ENCODE data around the gene USP7.

USP7 gene

GRCh38 chr16:8899709-8900317 is 63.9 kb downstream of the USP7 start:
- TF ChIP-seq, protein P1, sequence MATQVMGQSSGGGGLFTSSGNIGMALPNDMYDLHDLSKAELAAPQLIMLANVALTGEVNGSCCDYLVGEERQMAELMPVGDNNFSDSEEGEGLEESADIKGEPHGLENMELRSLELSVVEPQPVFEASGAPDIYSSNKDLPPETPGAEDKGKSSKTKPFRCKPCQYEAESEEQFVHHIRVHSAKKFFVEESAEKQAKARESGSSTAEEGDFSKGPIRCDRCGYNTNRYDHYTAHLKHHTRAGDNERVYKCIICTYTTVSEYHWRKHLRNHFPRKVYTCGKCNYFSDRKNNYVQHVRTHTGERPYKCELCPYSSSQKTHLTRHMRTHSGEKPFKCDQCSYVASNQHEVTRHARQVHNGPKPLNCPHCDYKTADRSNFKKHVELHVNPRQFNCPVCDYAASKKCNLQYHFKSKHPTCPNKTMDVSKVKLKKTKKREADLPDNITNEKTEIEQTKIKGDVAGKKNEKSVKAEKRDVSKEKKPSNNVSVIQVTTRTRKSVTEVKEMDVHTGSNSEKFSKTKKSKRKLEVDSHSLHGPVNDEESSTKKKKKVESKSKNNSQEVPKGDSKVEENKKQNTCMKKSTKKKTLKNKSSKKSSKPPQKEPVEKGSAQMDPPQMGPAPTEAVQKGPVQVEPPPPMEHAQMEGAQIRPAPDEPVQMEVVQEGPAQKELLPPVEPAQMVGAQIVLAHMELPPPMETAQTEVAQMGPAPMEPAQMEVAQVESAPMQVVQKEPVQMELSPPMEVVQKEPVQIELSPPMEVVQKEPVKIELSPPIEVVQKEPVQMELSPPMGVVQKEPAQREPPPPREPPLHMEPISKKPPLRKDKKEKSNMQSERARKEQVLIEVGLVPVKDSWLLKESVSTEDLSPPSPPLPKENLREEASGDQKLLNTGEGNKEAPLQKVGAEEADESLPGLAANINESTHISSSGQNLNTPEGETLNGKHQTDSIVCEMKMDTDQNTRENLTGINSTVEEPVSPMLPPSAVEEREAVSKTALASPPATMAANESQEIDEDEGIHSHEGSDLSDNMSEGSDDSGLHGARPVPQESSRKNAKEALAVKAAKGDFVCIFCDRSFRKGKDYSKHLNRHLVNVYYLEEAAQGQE (IDR thresholded peaks at IDR 0.05; ENCODE audit: insufficient replicate concordance, low read depth): no peak
- TF ChIP-seq GABPA (IDR thresholded peaks at IDR 0.05; ENCODE audit: low read depth) (no peak), CTCF (IDR thresholded peaks at IDR 0.05; ENCODE audit: insufficient read depth, low read length) (no peak), SPI1 (IDR thresholded peaks at IDR 0.05; ENCODE audit: borderline replicate concordance, low read depth) (no peak), POLR2AphosphoS5 (IDR thresholded peaks at IDR 0.05; ENCODE audit: low read depth) (no peak)
- H3K4me3 ChIP-seq (replicated peaks; ENCODE audit: insufficient read depth, low read length): no peak overlapping the region
- H3K27ac ChIP-seq (replicated peaks): no peak overlapping the region
- H3K27me3 ChIP-seq (ENCODE audit: insufficient read depth, poor library complexity, severe bottlenecking): no peaks in the 10 kb centered on the region
- DNase-seq (ENCODE audit: low read depth in 1 of 2, low spot score in 1 of 2): no peak

DNA sequence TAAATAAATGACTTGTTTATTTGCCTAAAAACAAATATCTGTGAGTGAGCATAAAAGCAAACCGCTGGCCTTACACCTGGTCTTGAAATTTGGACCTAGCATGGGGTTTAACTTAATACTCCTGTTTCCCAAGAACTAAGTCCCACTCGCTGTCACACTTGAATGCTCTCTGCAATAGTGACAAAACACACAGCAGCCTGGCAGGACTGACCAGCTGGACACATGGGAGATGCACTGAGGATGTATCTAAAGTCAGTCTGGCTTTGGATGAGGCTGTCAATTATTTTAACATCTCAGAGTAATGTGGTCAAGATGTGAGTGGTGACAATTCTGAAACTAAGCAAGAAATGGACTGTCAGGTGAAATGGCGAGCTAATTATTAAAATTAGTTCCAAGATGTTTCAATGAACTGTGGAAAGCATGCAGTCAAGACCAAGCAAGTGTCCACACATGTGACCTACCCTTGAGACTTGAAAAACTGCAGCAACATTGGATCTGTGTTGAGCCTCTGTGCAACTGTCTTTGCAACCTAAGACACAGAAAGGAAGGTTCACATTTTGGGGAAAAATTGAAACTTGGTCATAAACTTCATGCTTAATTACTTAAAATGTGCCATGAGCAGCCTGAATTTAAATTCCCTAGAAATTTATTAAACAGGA is 64.9 kb downstream of the USP7 start:
- Histone ChIP-seq H3K4me3 (replicated peaks; ENCODE audit: insufficient read depth, low read length) (no peak overlapping the region), H3K27ac (replicated peaks) (no peak overlapping the region), H3K27me3 (ENCODE audit: insufficient read depth, poor library complexity, severe bottlenecking) (no peaks in the 10 kb centered on the region)
- TF ChIP-seq GABPA (IDR thresholded peaks at IDR 0.05; ENCODE audit: low read depth) (no peak), CTCF (IDR thresholded peaks at IDR 0.05; ENCODE audit: insufficient read depth, low read length) (no peak), SPI1 (IDR thresholded peaks at IDR 0.05; ENCODE audit: borderline replicate concordance, low read depth) (no peak), POLR2AphosphoS5 (IDR thresholded peaks at IDR 0.05; ENCODE audit: low read depth) (no peak)
- TF ChIP-seq, protein P1 (IDR thresholded peaks at IDR 0.05; ENCODE audit: insufficient replicate concordance, low read depth): no peak
- DNase-seq (ENCODE audit: low read depth in 1 of 2, low spot score in 1 of 2): no peak

DNA sequence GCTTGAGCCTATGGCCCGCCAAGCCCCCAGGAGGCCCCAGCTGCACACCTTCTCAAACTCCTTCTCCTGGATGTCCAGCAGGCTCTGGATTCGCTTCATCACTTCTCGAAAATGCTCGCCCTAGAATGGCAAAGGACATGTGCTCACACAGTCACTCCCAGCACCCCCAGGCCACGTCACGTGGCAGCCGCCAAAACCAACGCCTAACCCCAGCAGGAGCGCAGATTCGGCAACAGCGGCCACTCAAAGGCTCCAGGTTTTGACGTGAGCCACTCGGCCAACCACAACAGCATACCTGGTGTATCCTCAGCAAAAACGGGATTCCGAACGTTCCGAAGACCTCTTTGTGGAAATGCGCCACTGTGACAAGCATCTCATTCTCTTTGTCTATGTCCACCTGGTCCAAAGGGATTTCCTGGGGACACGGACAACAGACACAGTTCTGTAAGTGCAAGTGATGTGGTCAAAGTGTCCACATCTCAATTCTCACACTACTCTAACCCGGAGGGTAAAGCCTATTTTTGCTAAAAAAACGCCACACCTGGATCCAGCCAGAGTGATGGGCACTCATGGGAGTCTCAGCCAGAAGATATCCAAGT is 68.9 kb downstream of the USP7 start:
- no peaks in the 10 kb centered on the region for H3K27me3 ChIP-seq (ENCODE audit: insufficient read depth, poor library complexity, severe bottlenecking)
- DNase-seq (ENCODE audit: low read depth in 1 of 2, low spot score in 1 of 2): no peak
- no peak for TF ChIP-seq CTCF (IDR thresholded peaks at IDR 0.05; ENCODE audit: insufficient read depth, low read length)
- TF ChIP-seq, protein P1 (IDR thresholded peaks at IDR 0.05; ENCODE audit: insufficient replicate concordance, low read depth): no peak
- no peak for TF ChIP-seq GABPA (IDR thresholded peaks at IDR 0.05; ENCODE audit: low read depth)
- no peak for TF ChIP-seq POLR2AphosphoS5 (IDR thresholded peaks at IDR 0.05; ENCODE audit: low read depth)
- TF ChIP-seq SPI1 (IDR thresholded peaks at IDR 0.05; ENCODE audit: borderline replicate concordance, low read depth): no peak
- H3K27ac ChIP-seq (replicated peaks): no peak overlapping the region
- H3K4me3 ChIP-seq (replicated peaks; ENCODE audit: insufficient read depth, low read length): no peak overlapping the region

Measured in HL-60 (cell line).